SU-DHL-6 (cell line): ENCODE data around the gene CSF1.

Experiments
- EZH2phosphoT487 ChIP-seq: fragments of 200-600 bp; sonication (generic), shearing (Covaris generic); conservative IDR thresholded peaks from 2 replicates; pipeline ENCODE4 v1.6.1; 2018; ENCODE audit warnings: mild to moderate bottlenecking, antibody characterized with exemption, low read length, moderate library complexity, mixed read lengths
- TF ChIP-seq, protein P1 (sequence below): fragments of 200-600 bp; sonication (generic); IDR thresholded peaks from one replicate; pipeline ENCODE4 v1.5.1; 2017; ENCODE audit warnings: antibody characterized with exemption, mild to moderate bottlenecking, low read length, moderate library complexity; ENCODE audit not compliant: insufficient read depth, poor library complexity, severe bottlenecking

DNA sequence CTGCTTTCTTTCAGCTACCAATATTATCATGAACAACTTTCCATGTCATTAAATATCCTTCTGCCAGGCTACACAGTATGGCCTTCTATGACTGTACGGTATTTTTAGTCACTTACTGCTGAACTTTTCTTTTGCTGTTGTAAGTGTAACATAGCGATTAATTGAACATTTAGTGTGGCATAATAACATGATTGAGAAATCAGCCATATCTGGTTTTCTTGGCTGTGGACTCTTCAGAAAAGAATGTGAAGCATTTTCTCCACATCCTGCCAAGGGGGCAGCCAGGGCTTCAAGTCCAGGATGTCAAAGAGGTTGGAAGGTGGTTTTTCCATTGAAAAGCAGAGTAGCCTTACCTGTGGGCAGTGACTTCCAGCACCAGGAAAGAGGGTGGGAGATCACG is 65.1 kb downstream of the CSF1 start:
- TF ChIP-seq, protein P1, sequence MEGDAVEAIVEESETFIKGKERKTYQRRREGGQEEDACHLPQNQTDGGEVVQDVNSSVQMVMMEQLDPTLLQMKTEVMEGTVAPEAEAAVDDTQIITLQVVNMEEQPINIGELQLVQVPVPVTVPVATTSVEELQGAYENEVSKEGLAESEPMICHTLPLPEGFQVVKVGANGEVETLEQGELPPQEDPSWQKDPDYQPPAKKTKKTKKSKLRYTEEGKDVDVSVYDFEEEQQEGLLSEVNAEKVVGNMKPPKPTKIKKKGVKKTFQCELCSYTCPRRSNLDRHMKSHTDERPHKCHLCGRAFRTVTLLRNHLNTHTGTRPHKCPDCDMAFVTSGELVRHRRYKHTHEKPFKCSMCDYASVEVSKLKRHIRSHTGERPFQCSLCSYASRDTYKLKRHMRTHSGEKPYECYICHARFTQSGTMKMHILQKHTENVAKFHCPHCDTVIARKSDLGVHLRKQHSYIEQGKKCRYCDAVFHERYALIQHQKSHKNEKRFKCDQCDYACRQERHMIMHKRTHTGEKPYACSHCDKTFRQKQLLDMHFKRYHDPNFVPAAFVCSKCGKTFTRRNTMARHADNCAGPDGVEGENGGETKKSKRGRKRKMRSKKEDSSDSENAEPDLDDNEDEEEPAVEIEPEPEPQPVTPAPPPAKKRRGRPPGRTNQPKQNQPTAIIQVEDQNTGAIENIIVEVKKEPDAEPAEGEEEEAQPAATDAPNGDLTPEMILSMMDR, result no peak
- TF ChIP-seq EZH2phosphoT487, result no peak
